Measurements from ENCODE around the gene STIM2.

- TF ChIP-seq CTCF (IDR thresholded peaks at IDR 0.05) (no peak), POLR2A (IDR thresholded peaks at IDR 0.05) (no peak)
Observed at GRCh38 chr4:26822546-26822945, 38.1 kb upstream of the STIM2 start.

All from esophagus squamous epithelium (tissue), 4 donors.